HG03066 (cell line): ENCODE measurements around the gene TBX20.
"Not testable (repeated sequence)": the region's sequence is repeated elsewhere in the genome, so short reads cannot be mapped to it uniquely, and the experiment has no call there.

ENCODE experiments used
- ATAC-seq: cut with Tn5 transposase; IDR thresholded peaks from one replicate; pipeline ENCODE4 v1.9.1; 2021; ENCODE audit warnings: low read depth; ENCODE audit not compliant: unreplicated experiment

TBX20 gene

GRCh38 chr7:35256256-35257175 is 2.6 kb upstream of the TBX20 start:
- ATAC-seq = no peak

- ATAC-seq = no peak
Measured at GRCh38 chr7:35255443-35256255, 1.7 kb upstream of the TBX20 start.

- ATAC-seq = no peak
Measured at GRCh38 chr7:35254496-35255442, 869 bp upstream of the TBX20 start.

- no peak for ATAC-seq
Measured at GRCh38 chr7:35253460-35253709, 515 bp downstream of the TBX20 start.

- ATAC-seq = no peak
Measured at GRCh38 chr7:35252612-35253459, 1.1 kb downstream of the TBX20 start.

GRCh38 chr7:35251606-35252310 is 2.1 kb downstream of the TBX20 start:
- ATAC-seq = no peak

- ATAC-seq = no peak
Measured at GRCh38 chr7:35250941-35251340, 3.0 kb downstream of the TBX20 start.

GRCh38 chr7:35250452-35250851 is 3.4 kb downstream of the TBX20 start:
- no peak for ATAC-seq

- no peak for ATAC-seq
Measured at GRCh38 chr7:35249537-35249907, 4.4 kb downstream of the TBX20 start.

GRCh38 chr7:35248576-35249536 is 5.0 kb downstream of the TBX20 start:
- ATAC-seq = no peak

- no peak for ATAC-seq
Measured at GRCh38 chr7:35246819-35247218, 7.1 kb downstream of the TBX20 start.

GRCh38 chr7:35241884-35242283 is 12.0 kb downstream of the TBX20 start:
- ATAC-seq = no peak

GRCh38 chr7:35241436-35241835 is 12.5 kb downstream of the TBX20 start:
- no peak for ATAC-seq

- not testable (repeated sequence) for ATAC-seq
Measured at GRCh38 chr7:35241008-35241407, 12.9 kb downstream of the TBX20 start.

- ATAC-seq = not testable (repeated sequence)
Measured at GRCh38 chr7:35238456-35238855, 15.4 kb downstream of the TBX20 start.

- ATAC-seq = no peak
Measured at GRCh38 chr7:35232994-35233393, 20.9 kb downstream of the TBX20 start.

- not testable (repeated sequence) for ATAC-seq
Measured at GRCh38 chr7:35231221-35231620, 22.7 kb downstream of the TBX20 start.

- not testable (repeated sequence) for ATAC-seq
Measured at GRCh38 chr7:35229116-35229780, 24.7 kb downstream of the TBX20 start.
